DMS153 treated with DMSO at 0.1 percent for 48 hours (cell line): ENCODE results near the gene ANKHD1.
"Not testable (repeated sequence)": the region's sequence is repeated elsewhere in the genome, so short reads cannot be mapped to it uniquely, and the experiment has no call there.

Experiments
- DNase-seq: peaks from one replicate; lab custom pipeline; 2025; ENCODE audit not compliant: unreplicated experiment; lab: John Stamatoyannopoulos, UW

The ANKHD1 gene

GRCh38 chr5:140421375-140421774 lies 19.7 kb downstream of the ANKHD1 start:
- DNase-seq = not testable (repeated sequence)

- DNase-seq = no peak
Measured at GRCh38 chr5:140423609-140424008, 22.0 kb downstream of the ANKHD1 start.

- DNase-seq = no peak
Measured at GRCh38 chr5:140424135-140424534, 22.5 kb downstream of the ANKHD1 start.

- DNase-seq = not testable (repeated sequence)
Measured at GRCh38 chr5:140427726-140428125, 26.1 kb downstream of the ANKHD1 start.

GRCh38 chr5:140429724-140430123 lies 28.1 kb downstream of the ANKHD1 start:
- DNase-seq = no peak

GRCh38 chr5:140432212-140432611 lies 30.6 kb downstream of the ANKHD1 start:
- no peak for DNase-seq

GRCh38 chr5:140432916-140433315 lies 31.3 kb downstream of the ANKHD1 start:
- no peak for DNase-seq

- not testable (repeated sequence) for DNase-seq
Measured at GRCh38 chr5:140457368-140457767, 55.7 kb downstream of the ANKHD1 start.

- DNase-seq = no peak
Measured at GRCh38 chr5:140466981-140467742, 65.5 kb downstream of the ANKHD1 start.

- DNase-seq = no peak
Measured at GRCh38 chr5:140468188-140468587, 66.6 kb downstream of the ANKHD1 start.

GRCh38 chr5:140469259-140469658 lies 67.6 kb downstream of the ANKHD1 start:
- no peak for DNase-seq

- no peak for DNase-seq
Measured at GRCh38 chr5:140480310-140481014, 78.8 kb downstream of the ANKHD1 start.

- no peak for DNase-seq
Measured at GRCh38 chr5:140481758-140482157, 80.1 kb downstream of the ANKHD1 start.

- no peak for DNase-seq
Measured at GRCh38 chr5:140483055-140483454, 81.4 kb downstream of the ANKHD1 start.

- DNase-seq = not testable (repeated sequence)
Measured at GRCh38 chr5:140488141-140488540, 86.5 kb downstream of the ANKHD1 start.

- no peak for DNase-seq
Measured at GRCh38 chr5:140488914-140489313, 87.3 kb downstream of the ANKHD1 start.

- DNase-seq = no peak
Measured at GRCh38 chr5:140497897-140498296, 96.3 kb downstream of the ANKHD1 start.

- DNase-seq = no peak
Measured at GRCh38 chr5:140498591-140498990, 97.0 kb downstream of the ANKHD1 start.

- no peak for DNase-seq
Measured at GRCh38 chr5:140502834-140503233, 101.2 kb downstream of the ANKHD1 start.

- DNase-seq = no peak
Measured at GRCh38 chr5:140509898-140510297, 108.3 kb downstream of the ANKHD1 start.

GRCh38 chr5:140513124-140513523 lies 111.5 kb downstream of the ANKHD1 start:
- DNase-seq = no peak

- no peak for DNase-seq
Measured at GRCh38 chr5:140524003-140524402, 122.4 kb downstream of the ANKHD1 start.
